NCI-H2081 (cell line): ENCODE data around the gene SGCG.
"Not testable (repeated sequence)": the region's sequence is repeated elsewhere in the genome, so short reads cannot be mapped to it uniquely, and the experiment has no call there.

Experiments used
- DNase-seq, 2 experiments: peaks; one replicate each; lab custom pipeline; 2025; lab: John Stamatoyannopoulos, UW

The SGCG gene

DNA sequence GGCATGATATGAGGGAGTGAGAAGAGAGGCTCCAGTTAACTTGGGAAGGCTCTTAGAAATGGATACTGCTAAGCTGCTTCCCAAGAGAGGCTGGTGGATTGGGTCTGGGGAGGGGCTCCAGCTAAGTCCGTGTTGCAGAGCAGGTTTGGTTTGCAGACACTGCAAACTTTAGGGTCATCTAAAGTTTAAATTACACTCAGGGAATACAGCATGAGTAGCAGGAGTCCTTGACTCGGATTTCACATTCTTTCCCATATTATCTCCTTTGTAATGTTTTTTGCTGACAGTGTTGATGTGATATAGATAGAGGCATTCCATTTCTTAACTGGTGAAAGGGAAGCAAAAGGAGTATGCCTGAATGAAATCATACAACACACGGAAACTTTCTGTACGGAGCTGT lies 31.9 kb downstream of the SGCG start:
- DNase-seq, result no peak

DNA sequence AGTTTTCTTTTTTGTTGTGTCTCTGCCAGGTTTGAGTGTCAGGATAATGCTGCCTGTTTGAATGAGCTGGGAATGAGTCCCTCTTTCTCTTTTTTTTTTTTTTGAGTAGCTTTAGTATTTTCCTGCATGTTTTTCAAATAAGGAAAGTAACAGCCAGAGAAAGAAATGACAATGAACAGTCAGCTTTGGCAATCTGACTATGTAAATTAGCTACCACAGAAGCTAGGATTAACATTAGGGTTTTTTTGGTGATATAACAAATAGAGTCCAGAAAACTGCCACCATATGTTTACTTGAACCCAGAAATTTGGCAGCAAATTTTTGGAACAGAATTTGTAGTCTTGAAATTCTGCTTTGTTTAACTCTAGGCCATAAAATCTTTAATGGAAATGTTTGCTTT lies 50.5 kb downstream of the SGCG start:
- DNase-seq, result no peak

DNA sequence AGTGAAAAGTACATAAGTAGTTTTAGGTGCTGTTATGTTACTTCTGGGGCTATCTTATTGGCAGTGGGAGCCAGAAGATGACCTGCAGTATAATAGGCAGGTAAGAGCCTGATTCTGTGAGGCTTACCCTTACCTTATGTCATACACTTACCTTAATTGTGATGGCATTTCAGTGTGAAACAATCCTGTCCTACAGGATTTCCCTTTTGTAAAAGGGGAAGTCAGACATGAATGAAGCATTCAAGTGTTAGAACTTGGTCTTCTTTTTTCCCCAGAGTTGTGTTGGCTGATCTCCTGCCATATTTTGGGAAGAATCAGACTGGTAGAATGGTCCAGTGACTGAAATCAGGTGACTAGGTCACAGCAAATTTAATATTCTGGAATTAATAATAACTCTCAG lies 55.2 kb downstream of the SGCG start:
- no peak for DNase-seq

DNA sequence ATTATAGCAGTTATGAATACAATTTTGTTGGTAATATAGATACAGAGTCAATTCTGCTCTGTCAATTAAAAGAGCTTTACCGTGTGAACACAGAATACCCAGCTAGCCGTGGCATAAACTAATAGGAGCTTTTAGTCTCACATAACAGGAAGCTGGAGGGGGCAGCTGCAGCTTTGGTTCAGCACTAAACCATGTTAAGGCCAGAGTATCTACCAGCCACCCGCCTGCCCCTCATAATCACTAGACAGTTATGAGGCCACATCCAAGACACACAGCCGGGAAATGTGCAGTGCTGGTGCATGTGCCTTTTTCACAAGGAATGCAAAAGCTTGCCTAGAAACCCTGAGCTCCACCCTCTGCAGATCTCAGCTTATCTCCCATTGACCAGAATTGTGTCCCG lies 62.3 kb downstream of the SGCG start:
- DNase-seq, result no peak

DNA sequence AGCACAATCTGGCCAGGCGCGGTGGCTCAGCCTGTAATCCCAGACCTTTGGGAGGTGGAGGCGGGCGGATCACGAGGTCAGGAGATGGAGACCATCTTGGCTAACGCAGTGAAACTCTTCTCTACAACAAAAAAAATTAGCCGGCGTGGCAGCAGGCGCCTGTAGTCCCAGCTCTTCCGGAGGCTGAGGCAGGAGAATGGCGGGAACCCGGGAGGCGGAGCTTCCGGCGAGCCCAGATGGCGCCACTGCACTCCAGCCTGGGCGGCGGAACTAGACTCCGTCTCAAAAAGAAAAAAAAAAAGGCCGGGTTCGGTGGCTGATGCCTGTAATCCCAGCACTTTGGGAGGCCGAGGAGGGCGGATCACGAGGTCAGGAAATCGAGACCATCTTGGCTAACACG lies 67.6 kb downstream of the SGCG start:
- not testable (repeated sequence) for DNase-seq

DNA sequence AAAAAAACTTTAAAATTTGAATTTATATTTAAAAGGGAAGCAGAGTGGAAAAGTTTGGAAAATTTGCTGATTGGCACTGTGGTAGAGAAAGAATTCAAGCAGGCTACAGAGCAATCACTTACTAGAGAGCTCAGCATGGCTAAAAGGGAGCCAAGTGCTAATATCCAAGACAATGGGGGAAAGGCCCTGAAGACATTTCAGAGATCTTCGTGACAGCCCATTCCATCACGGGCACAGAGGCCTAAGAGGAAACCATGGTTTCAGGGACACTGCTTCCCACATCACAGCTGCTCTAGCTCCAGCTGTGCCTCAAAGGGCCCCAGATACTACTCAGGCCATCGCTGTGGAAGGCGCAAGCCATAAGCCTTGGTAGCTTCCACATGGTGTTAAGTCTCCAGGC lies 73.7 kb downstream of the SGCG start:
- DNase-seq, result no peak

DNA sequence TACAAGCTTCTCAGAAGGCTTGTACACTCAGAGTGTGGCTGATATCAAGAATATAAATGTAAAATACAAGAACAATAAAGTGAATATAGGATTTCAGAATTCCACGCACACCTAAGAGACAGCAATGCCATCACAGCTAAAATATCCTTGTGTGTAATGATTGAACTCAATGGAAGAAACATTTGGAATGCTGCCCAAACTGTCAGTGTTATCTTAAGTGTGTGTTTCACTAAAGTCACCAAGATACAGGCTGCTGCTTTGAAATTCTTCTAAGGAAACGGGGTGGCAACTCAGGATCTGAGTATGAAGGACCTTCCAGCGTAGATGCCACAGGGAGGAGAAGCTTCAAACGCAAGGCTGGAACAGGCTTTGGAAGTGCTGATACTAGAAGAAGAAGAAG lies 86.8 kb downstream of the SGCG start:
- DNase-seq, result no peak

DNA sequence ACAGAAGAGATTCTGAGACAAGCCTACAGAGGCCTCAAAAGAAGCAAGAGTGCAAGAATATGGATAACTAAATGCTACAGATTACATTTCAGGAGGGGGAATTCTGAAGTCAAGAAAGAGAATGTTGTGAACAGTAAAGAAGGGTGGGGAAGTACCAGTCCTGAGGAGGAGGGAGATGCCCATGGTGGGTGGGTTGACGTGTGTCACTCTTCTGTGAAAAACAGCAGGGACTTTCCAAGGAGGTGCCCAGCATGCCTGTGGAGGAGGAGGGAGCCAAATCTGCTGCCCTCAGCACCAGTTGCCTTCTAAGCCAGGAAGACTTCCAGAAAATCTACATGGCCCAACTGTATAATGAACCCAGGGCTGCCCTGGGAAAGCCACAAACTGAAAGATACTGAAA lies 87.7 kb downstream of the SGCG start:
- no peak for DNase-seq

DNA sequence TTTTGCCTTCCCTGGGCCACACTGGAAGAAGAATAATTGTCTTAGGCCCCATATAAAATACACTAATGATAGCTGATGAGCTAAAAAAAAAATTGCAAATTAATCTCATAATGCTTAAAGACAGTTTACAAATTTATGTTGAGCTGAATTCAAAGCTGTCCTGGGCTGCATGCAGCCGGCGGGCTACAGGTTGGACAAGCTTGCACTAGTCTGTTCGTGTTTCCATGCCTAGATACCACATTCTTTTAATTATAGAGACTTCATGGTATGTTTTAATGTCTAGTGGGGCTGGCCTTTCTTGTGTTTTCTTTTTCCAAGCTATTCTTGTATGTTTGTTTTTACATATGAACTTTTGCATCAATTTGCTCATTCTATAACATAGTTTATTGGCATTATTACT lies 90.6 kb downstream of the SGCG start:
- no peak for DNase-seq

DNA sequence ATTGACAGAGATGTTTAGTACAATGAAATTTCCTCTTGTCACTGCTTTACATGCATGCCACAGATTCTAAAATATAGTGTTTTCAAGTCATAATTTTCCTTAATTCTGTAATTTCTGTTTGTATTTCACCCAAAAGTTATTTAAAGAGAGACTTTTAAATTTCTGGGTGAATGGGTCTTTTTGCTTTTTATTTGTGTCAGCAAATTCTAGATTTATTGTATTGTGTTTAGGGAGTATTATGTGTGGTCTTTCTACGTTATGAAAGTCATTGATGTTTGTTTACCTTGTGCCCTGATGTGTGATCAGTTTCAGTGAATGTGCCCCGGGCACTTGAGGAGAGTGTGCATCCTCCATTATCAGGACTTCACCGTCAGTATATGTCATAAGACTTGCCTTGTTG lies 92.7 kb downstream of the SGCG start:
- no peak for DNase-seq

DNA sequence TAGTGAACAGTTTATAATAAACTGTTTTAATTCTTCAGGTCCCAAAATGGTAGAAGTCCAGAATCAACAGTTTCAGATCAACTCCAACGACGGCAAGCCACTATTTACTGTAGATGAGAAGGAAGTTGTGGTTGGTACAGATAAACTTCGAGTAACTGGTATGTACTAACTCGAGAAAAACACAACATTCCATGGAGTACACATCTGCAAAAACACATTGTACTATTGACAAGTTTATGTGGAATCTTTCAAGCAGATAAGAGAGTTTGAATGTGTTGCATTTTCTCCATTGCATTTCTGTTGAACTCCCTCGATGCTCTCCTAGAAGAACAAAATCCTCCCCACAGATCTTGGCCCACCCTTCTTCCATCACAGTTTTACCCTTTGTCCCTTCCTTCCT lies 98.5 kb downstream of the SGCG start:
- DNase-seq, result no peak

DNA sequence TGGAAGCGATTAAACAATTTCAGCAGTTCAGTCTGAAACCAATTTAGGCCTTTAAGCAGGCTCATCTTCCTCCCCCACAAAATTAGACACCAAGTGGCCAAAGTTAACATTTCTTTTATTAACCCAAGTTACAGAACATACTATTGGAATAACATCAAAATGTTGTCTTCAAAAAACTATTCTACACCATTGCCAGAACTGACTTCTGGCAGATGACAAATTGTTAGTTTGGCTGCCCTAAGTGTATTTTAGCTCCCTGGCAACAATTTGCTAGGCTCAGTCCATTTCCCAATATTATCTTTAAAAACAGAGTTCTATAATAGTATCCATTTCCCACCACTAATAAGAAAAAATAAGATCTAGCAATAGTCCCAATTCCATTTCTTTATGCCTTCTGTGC lies 107.8 kb downstream of the SGCG start:
- no peak for DNase-seq

DNA sequence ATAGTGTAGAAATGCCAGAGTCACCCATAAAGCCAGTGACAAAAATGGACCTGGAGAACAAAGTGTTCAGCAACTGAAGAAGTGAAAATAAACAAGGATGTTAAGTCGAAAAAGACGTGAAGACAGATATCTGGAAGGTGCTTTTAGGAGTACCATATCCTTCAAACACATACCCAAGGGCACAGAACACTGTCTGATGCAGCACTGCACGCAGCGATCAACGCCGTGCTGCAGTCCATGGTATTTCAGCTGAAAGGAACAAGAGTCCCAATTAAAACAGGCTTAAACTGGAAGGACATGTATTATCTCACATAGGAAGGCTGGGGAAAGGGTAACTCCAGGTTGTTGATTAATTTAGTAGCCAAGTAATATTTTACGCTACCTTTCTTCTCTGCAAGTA lies 108.2 kb downstream of the SGCG start:
- no peak for DNase-seq

DNA sequence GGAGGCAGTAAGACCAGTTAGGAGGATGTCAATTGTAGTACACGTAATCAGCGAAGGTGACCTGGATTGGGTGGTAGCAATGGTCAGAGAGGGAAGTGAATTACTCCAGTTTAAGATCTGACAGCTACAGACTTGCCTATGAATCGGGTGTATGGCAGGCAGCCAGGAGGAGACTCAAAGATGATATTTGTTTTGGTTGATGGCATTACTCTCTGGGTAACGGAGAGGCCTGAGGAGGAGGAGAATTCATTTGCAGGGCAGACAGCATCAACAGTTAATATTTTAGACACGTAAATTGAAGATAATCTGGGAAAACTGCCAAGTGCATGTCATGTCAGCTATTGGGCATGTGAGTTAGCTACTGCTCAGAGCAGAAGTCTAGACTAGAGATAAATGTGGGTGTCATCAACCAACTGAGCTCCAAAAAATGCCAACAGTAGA lies 109.2 kb downstream of the SGCG start:
- DNase-seq, result no peak

DNA sequence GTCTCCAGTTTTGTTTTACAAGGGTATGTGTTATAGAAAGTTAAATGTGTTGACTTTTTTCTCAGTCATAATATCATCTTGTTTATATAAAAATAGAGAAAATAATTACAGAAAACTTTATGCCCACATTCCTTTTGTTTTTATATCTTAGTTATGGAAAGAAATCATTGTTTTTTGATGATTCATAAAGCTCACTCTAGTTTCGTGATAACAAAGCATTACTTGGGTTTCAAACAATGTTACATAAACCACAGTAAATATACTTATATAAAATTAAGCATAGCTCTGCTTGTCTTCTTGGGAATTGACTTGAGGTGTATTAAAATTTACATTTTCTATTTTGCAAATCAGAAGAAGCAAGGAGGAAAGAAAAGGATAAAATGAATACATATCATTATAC lies 111.8 kb downstream of the SGCG start:
- DNase-seq, result no peak

DNA sequence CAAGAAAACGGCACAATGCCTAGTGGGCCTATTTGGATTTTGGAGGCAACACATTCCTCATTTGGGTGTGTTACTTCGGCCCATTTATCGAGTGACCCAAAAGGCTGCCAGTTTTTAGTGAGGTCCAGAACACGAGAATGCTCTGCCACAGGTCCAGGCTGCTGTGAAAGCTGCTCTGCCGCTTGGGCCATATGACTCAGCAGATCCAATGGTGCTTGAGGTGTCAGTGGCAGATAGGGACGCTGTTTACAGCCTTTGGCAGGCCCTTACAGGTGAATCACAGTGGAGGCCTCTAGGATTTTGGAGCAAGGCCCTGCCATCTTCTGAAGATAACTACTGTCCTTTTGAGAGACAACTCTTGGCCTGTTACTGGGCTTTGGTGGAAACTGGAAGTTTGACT lies 134.1 kb downstream of the SGCG start:
- DNase-seq, result not testable (repeated sequence)

DNA sequence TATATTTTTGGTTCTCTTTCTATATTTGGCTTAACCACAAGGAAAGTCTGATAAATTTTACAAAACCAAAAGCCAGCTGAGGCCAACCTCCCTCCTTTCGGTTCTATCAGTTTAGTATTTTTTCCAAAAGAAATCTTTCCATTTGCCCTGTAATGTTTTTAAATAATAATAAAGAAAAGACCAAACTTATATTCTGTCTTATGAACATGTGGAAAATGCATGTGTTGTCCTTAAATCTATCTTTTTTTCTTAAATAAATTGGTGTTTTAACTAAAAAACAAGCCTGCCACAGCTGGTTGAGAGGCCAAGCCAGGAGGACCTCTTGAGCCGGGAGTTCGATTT lies 139.1 kb downstream of the SGCG start:
- no peak for DNase-seq

DNA sequence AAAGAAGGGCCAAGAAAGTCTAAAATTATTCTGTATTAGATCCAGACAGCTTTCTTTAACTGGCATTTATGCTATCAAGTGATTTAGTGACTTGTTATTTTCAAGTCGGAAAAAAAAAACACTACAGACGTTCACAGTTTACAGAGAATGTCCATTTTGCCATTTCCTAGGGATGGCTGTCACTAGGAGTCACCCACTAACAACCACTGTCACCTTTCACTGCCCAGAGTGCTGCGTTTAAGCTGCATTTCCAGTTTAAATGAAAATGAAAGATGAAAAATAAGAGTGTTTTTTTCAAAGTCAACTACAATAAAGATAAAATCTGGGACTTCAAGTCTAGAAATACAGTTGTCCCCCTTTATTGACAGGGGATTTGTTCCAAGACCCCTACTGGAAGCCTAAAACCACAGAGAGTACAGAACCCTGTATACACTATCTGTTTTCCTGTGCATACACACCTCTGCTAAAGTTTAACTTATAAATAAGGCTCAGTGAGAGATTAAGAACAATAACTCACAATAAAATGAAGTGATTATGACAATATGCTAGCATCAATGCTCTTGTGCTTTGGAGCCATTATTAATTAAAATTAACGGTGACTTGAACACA lies 140.3 kb downstream of the SGCG start:
- no peak for DNase-seq

DNA sequence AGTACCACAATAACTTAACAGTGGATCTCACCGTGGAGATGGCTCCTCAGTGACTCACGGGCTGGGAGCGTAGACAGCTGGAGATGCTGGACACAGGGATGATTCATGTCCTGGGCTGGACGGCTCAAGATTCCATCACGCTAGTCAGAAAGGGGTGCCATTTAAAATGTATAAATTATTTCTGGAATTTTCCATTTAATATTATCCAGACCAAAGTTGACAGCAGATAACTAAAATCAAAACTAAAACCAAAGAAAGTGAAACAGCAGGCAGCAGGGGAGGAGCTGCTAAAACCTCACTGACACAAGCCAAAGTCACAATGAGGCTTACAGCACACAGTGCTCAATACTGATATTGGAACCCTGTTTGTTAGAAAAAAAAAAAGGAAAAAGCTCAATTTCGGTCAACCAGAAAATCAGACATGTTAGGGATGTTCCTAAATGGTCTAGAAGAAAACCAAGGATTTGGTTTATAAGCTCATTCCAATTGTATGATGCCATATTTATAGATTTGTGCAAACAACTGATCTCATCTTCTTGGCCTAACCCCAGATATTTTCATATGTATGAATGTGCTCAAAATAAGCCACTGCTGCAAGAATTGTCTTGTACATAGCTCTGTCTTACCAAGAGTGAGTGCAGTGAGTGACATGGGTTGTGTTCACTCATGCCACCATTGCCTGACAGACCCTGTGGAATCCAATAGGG lies 140.9 kb downstream of the SGCG start:
- no peak for DNase-seq

DNA sequence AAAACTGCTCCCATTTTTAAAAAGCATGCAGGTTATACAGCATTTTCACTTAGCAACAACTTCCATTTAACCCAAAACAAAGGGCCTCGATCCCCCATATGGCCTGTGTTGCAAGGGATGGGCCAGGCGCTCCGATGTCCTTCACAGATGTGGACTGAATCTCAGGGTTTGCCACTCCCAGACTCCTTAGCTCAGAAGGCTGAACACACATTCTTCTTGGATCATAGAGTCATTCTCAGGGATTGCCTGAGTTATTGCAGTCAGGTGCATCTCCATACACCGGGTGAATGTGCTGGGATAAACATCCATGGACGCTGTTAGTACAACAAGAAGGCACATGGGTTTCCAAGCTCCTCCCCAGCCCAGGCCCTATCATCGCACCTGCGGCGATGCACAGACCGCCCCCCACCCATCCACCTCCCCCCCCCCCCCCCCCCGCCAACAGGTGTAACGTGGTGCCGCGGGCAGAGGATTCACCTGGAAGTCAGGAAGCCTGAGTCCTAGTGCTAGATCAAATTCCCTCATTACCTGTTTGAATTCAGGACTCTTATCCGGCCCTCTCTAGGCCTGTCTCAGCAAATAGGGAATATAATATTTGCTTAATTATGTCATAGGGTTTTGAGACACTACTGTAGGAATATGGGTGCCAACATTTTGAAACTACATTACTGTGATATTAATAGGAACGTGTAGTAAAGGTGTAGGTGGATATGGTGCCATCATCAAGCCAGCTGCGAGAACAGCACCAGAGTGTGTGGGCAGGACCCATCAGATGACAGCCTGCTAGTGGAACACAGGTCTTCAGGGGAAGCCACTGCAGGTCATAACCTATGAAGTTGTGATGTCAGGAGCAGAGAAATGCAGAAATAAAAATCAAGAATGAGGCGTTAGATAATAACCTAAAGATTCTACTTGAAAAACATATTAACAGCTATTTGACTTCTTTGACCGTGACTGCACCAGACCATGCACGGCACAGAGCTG lies 141.9 kb downstream of the SGCG start:
- peak in 1 of 2 experiments; percentile 9 for DNase-seq

DNA sequence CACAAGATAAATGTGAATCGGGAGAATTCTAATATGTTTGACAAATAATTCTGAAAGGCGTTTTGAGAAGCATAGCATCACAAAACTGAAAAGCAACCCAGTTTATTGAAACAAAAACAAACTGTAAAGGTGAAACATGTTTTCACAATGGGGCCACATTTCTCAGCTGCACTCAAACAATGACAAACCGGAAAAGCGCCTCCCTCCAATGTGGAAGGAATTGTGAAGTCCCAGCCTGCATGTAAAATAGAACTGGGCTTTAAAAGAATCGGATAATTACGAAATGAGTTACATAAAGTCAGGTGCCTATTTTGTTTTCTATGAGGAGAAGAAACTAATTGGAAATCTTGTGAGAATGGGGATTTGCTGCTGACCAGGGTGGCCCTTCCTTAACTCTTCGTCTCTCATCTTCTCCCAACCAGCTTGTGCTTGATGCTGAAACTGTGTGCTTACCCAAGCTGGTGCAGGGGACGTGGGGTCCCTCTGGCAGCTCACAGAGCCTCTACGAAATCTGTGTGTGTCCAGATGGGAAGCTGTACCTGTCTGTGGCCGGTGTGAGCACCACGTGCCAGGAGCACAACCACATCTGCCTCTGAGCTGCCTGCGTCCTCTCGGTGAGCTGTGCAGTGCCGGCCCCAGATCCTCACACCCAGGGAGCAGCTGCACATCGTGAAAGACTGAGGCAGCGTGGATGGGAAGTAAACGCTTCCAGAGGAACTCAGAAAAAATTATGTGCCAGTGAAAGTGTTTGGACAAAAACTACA lies 143.3 kb downstream of the SGCG start:
- no peak for DNase-seq

DNA sequence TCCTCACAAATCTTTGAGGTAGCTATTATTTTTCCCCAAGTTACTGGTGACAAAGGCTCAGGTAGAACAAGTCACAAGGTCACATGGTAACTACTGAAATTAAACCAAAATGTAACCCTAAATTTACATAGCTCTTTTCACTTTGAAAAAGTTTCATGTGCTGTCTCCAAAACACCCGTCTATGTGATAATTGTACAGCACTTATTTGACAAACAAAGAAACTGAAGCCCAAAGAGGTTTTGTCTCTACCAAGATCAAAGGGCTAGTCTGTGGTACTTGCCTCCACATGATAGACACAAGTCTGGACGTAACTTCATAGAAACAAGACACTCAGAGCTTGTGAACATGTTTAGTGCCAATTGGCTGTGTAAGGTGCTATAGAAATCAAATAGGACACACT lies 144.4 kb downstream of the SGCG start:
- no peak for DNase-seq
